Sigmoid colon (tissue), 7 donors: Measurements from ENCODE around the gene TMC8. TPM values are rescaled to one million over a fixed set of nuclear protein-coding genes. Genes with fewer than 3 reads are reported as not detected.

Experiments
- DNase-seq: peaks from one replicate; pipeline ENCODE4 v3.0.0-alpha.2; 2019
- H3K27ac ChIP-seq, 4 donors: fragments of 200-600 bp; sonication (generic); one replicate each; pipeline ENCODE4 v1.5.1; 2016 to 2019; ENCODE audit warnings: mild to moderate bottlenecking in 1 of 4
- H3K27me3 ChIP-seq, 3 donors: fragments of 200-600 bp; sonication (generic); one replicate each; pipeline ENCODE4 v1.5.1; 2019; ENCODE audit warnings: mild to moderate bottlenecking in 1 of 3
- H3K36me3 ChIP-seq, 4 donors: fragments of 200-600 bp; sonication (generic); one replicate each; pipeline ENCODE4 v1.5.1; 2016 to 2019
- H3K4me1 ChIP-seq, 4 donors: fragments of 200-600 bp; sonication (generic); one replicate each; pipeline ENCODE4 v1.5.1; 2017 to 2019
- H3K4me3 ChIP-seq, 4 donors: fragments of 200-600 bp; sonication (generic); one replicate each; pipeline ENCODE4 v1.5.1; 2017 to 2019; ENCODE audit warnings: mild to moderate bottlenecking in 2 of 4, moderate library complexity in 1 of 4
- H3K9me3 ChIP-seq, 4 donors: fragments of 200-600 bp in 3 of 4; sonication (generic) in 3 of 4; one replicate each; pipeline versions ENCODE4 v1.5.1 to v1.6.1; 2013 to 2019
- EP300 ChIP-seq, 4 donors: sonication (generic); formaldehyde crosslinking; IDR thresholded peaks; one replicate each; pipeline ENCODE4 v1.6.1; 2017; ENCODE audit warnings: antibody characterized with exemption in 4 of 4
- POLR2A ChIP-seq, 2 donors: fragments of 450-650 bp; IDR thresholded peaks; one replicate each; pipeline ENCODE4 v1.6.1; 2016; ENCODE audit warnings: antibody characterized with exemption in 2 of 2, mild to moderate bottlenecking in 2 of 2, moderate library complexity in 2 of 2
- POLR2AphosphoS5 ChIP-seq, 4 donors: sonication (generic); formaldehyde crosslinking; IDR thresholded peaks; one replicate each; pipeline ENCODE4 v1.6.1; 2017; ENCODE audit warnings: antibody characterized with exemption in 4 of 4
- WGBS, 2 donors: extraction: QIAGEN DNeasy Blood & Tissue Kit; methylation state at CpG; one replicate each; pipeline ENCODE4 v1.1.7; 2013; 5-methylcytosine and 5-hydroxymethylcytosine counted together
- intact Hi-C: fragments of 100-400 bp; cut with DNase I; formaldehyde crosslinking; loops from one replicate; pipeline ENCODE4 v1.15.1; 2023
- polyA plus RNA-seq, 3 donors: library from polyadenylated mRNA; stranded (reverse); fragments of 200-250 nt; gene quantifications; one replicate each; pipeline ENCODE4 v1.2.3, GENCODE V29; 2013
- total RNA-seq, 4 donors: library from RNA; depleted of rRNA; stranded (reverse); fragments of >200 nt; gene quantifications; one replicate each; pipeline ENCODE4 v1.1.0, GENCODE V29; 2016
- TF ChIP-seq, protein P1 (sequence below), 4 experiments: fragments of 450-650 bp in 3 of 4; fragments of 200-600 bp in 1 of 4; IDR thresholded peaks; one replicate each; pipeline ENCODE4 v1.5.1; 2016 to 2019; ENCODE audit warnings: antibody characterized with exemption in 4 of 4, mild to moderate bottlenecking in 3 of 4, moderate library complexity in 2 of 4
- donor health status: healthy with polysubstance abuse.
- donor health status: Bipolar disorder and iron deficiency.
- donor health status: healthy.

The TMC8 gene
- total and polyA plus RNA-seq, 7 donors, result 1.8 to 51.7 (median 3.0) TPM

DNA sequence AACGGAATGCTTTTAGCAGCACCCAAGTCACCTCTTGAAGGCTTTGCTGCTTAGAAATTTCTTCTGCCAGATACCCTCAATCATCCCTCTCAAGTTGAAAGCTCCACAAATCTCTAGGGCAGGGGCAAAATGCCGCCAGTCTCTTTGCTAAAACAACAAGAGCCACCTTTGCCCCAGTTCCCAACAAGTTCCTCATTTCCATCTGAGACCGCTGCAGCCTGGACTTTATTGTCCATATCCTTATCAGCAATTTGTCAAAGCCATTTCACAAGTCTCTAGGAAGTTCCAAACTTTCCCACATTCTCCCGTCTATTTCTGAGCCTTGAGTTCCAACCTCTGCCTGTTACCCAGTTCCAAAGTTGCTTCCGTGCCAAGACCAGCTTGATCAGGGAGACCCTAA is 29.5 kb upstream of the TMC8 start:
- Histone ChIP-seq H3K4me1 (no peaks in the 10 kb centered on the region), H3K9me3 (no peaks in the 10 kb centered on the region), H3K27ac (no peak overlapping the region), H3K27me3 (no peaks in the 10 kb centered on the region), H3K36me3 (peaks cover 16 to 91% (median 40%) of the 10 kb centered on the region in 4 donors), H3K4me3 (no peak overlapping the region)
- intact Hi-C loops, result no loop called here
- TF ChIP-seq POLR2AphosphoS5 (IDR thresholded peaks at IDR 0.05), result no peak
- TF ChIP-seq EP300 (IDR thresholded peaks at IDR 0.05), result no peak
- no peak for TF ChIP-seq POLR2A (IDR thresholded peaks at IDR 0.05)
- TF ChIP-seq, protein P1, sequence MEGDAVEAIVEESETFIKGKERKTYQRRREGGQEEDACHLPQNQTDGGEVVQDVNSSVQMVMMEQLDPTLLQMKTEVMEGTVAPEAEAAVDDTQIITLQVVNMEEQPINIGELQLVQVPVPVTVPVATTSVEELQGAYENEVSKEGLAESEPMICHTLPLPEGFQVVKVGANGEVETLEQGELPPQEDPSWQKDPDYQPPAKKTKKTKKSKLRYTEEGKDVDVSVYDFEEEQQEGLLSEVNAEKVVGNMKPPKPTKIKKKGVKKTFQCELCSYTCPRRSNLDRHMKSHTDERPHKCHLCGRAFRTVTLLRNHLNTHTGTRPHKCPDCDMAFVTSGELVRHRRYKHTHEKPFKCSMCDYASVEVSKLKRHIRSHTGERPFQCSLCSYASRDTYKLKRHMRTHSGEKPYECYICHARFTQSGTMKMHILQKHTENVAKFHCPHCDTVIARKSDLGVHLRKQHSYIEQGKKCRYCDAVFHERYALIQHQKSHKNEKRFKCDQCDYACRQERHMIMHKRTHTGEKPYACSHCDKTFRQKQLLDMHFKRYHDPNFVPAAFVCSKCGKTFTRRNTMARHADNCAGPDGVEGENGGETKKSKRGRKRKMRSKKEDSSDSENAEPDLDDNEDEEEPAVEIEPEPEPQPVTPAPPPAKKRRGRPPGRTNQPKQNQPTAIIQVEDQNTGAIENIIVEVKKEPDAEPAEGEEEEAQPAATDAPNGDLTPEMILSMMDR (IDR thresholded peaks at IDR 0.05), result no peak
- WGBS, 2 donors, result 45 to 73% methylated on average over 5 of the region's 5 CpGs
- peak; percentile 56 for DNase-seq

DNA sequence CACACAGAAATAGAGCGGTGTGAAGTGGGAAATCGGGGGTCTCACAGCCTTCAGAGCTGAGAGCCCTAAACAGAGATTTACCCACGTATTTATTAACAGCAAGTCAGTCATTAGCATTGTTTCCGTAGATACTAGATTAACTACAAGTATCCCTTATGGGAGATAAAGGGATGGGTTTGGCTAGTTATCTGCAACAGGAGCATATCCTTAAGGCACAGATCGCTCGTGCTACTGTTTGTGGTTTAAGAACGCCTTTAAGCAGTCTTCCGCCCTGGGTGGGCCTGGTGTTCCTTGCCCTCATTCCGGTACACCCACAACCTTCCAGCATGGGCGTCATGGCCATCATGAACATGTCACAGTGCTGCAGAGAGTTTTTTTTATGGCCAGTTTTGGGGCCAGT is 29.0 kb upstream of the TMC8 start:
- intact Hi-C loops, result no loop called here
- DNase-seq, result peak; percentile 54
- WGBS, 2 donors, result 91 to 98% methylated on average over 10 of the region's 10 CpGs
- H3K36me3 ChIP-seq, result peaks cover 16 to 91% (median 37%) of the 10 kb centered on the region in 4 donors
- H3K4me1 ChIP-seq, result no peaks in the 10 kb centered on the region
- TF ChIP-seq, protein P1 (IDR thresholded peaks at IDR 0.05), result no peak
- TF ChIP-seq POLR2AphosphoS5 (IDR thresholded peaks at IDR 0.05) (no peak), EP300 (IDR thresholded peaks at IDR 0.05) (no peak), POLR2A (IDR thresholded peaks at IDR 0.05) (no peak)
- H3K27me3 ChIP-seq, result no peaks in the 10 kb centered on the region
- H3K4me3 ChIP-seq, result no peak overlapping the region
- H3K9me3 ChIP-seq, result no peaks in the 10 kb centered on the region
- H3K27ac ChIP-seq, result no peak overlapping the region

DNA sequence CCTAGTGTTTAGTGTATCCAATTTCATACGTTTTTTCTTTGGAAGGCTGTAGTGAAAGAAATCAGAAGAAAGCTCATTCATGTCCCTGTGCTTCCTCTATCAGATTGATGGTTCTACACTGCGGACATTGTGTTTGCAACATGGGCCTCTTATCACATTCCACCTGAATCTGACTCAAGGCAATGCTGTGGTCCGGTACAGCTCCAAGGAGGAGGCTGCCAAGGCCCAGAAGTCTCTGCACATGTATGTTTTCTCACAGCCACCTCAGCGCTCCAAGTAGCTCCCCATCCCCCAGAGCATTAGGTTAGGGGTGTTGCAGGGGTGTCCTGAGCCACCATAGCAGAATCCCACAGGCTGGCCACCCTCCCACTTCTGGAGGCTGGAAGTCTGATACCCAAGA is 27.3 kb upstream of the TMC8 start:
- H3K27me3 ChIP-seq, result no peaks in the 10 kb centered on the region
- H3K27ac ChIP-seq, result no peak overlapping the region
- peak; percentile 55 for DNase-seq
- H3K36me3 ChIP-seq, result peaks cover 6 to 75% (median 23%) of the 10 kb centered on the region in 4 donors
- no peaks in the 10 kb centered on the region for H3K9me3 ChIP-seq
- H3K4me3 ChIP-seq, result no peak overlapping the region
- WGBS, 2 donors, result 88 to 89% methylated on average over 4 of the region's 4 CpGs
- H3K4me1 ChIP-seq, result no peaks in the 10 kb centered on the region
- intact Hi-C loops, result no loop called here
- TF ChIP-seq EP300 (IDR thresholded peaks at IDR 0.05), result no peak
- no peak for TF ChIP-seq POLR2A (IDR thresholded peaks at IDR 0.05)
- TF ChIP-seq POLR2AphosphoS5 (IDR thresholded peaks at IDR 0.05), result no peak
- TF ChIP-seq, protein P1 (IDR thresholded peaks at IDR 0.05), result no peak

DNA sequence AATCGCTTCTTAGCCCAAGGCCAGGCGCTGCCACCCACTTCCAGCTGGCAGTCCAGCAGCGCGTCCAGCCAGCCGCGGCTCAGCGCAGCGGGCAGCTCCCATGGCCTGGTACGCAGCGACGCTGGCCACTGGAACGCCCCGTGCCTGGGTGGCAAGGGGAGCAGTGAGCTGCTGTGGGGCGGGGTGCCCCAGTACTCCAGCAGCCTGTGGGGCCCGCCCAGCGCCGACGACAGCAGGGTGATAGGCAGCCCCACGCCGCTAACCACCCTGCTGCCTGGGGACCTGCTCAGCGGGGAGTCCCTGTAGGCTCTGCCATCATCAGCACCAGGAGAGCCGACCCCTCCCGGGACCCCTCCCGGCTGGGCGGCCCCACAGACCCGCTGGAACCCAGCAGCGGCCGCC is 26.0 kb upstream of the TMC8 start:
- 96% methylated on average over 28 of the region's 28 CpGs for WGBS, 2 donors
- DNase-seq, result peak; percentile 64
- H3K4me1 ChIP-seq, result no peaks in the 10 kb centered on the region
- no peak overlapping the region for H3K27ac ChIP-seq
- TF ChIP-seq, protein P1 (IDR thresholded peaks at IDR 0.05), result no peak
- TF ChIP-seq EP300 (IDR thresholded peaks at IDR 0.05) (no peak), POLR2AphosphoS5 (IDR thresholded peaks at IDR 0.05) (no peak), POLR2A (IDR thresholded peaks at IDR 0.05) (no peak)
- H3K36me3 ChIP-seq, result peaks cover 0 to 66% (median 13%) of the 10 kb centered on the region in 4 donors
- H3K9me3 ChIP-seq, result no peaks in the 10 kb centered on the region
- no peak overlapping the region for H3K4me3 ChIP-seq
- intact Hi-C loops, result no loop called here
- no peaks in the 10 kb centered on the region for H3K27me3 ChIP-seq

DNA sequence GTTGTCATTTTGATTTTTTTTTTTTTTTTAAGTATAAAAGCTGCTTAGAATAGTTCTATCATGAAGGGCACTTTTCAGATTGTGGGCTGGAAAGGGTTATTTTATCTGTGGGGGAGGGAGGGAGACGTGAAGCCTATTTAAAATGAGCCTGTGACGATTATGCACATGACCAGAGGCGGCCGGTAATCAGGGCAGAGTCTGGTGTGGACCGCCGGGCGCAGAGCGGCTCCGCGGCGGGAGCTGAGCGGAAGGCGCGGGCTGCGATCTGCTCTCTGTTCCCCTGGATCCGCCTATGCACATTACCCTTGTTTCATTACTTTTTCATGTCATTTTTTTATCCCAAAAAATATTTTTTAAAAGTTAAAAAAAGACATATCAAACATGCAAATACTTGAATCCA is 25.5 kb upstream of the TMC8 start:
- H3K4me3 ChIP-seq, result no peak overlapping the region
- intact Hi-C loops, result no loop called here
- peaks cover 0 to 60% (median 13%) of the 10 kb centered on the region in 4 donors for H3K36me3 ChIP-seq
- no peaks in the 10 kb centered on the region for H3K9me3 ChIP-seq
- peak; percentile 18 for DNase-seq
- WGBS, 2 donors, result 91 to 92% methylated on average over 16 of the region's 16 CpGs
- H3K4me1 ChIP-seq, result no peaks in the 10 kb centered on the region
- H3K27me3 ChIP-seq, result no peaks in the 10 kb centered on the region
- TF ChIP-seq EP300 (IDR thresholded peaks at IDR 0.05) (no peak), POLR2AphosphoS5 (IDR thresholded peaks at IDR 0.05) (no peak), POLR2A (IDR thresholded peaks at IDR 0.05) (no peak)
- TF ChIP-seq, protein P1 (IDR thresholded peaks at IDR 0.05), result no peak
- no peak overlapping the region for H3K27ac ChIP-seq
